ENCODE results near the gene PPP4R1. TPM values are rescaled to one million over a fixed set of nuclear protein-coding genes. Genes with fewer than 3 reads are reported as not detected.

PPP4R1 gene
- total RNA-seq, 1 experiment from 2014 or later = 66.7 TPM

DNA sequence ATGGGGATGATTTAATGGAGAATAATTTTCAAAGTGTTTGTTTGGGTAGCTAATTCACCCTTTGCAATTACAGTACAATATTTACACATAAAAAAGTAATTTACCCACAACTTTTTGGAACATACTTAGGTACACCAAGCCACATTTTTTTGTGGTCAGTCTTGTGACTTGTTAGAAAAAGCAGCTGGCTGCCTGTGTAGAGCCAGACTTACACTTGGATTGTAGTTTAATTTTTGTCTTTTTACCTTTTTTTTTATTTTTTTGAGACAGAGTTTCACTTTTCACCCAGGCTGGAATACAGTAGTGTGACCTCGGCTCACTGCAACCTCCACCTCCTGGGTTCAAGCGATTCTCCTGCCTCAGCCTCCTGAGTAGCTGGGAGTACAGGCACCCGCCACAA lies 93.7 kb downstream of the PPP4R1 start:
- TF ChIP-seq FOSL1 (IDR thresholded peaks at IDR 0.05; ENCODE audit: low read depth) (no peak), SIN3A (IDR thresholded peaks at IDR 0.05; ENCODE audit: low read depth) (no peak)
- ChIA-PET CTCF (no interaction called here), RAD21 (ENCODE audit: low non-redundant PET in 1 of 2, low total read pairs in 2 of 2, uncharacterized antibody in 2 of 2, unreplicated experiment in 2 of 2) (no interaction called here), POLR2A (no interaction called here)
- no peaks in the 10 kb centered on the region for H3K27me3 ChIP-seq (ENCODE audit: insufficient read depth, low read length)
- no peak overlapping the region for H2AFZ ChIP-seq (ENCODE audit: low read depth, low read length, poor library complexity, severe bottlenecking)
- H3K9ac ChIP-seq (ENCODE audit: low read length) = no peak overlapping the region
- intact Hi-C loops (cut with micrococcal nuclease) = no loop called here
- DNase-seq (ENCODE audit: low read depth, low spot score) (no peak), ATAC-seq (no peak)
- no peaks in the 10 kb centered on the region for H3K4me1 ChIP-seq (ENCODE audit: control insufficient read depth in 1 of 2, insufficient read depth in 2 of 2, low read length in 2 of 2)
- peaks cover 0 to 3% of the 10 kb centered on the region in 2 experiments; a peak in 2 of 4 replicates for H3K36me3 ChIP-seq (ENCODE audit: control insufficient read depth in 1 of 2, insufficient read depth in 2 of 2, low read length in 2 of 2)
- no peak overlapping the region for H3K27ac ChIP-seq (ENCODE audit: low read depth, low read length)
- no peak overlapping the region for H3K4me3 ChIP-seq (replicated peaks in 1 of 2; ENCODE audit: low read depth in 1 of 2, low read length in 2 of 2)
- no peaks in the 10 kb centered on the region for H3K9me3 ChIP-seq (ENCODE audit: control insufficient read depth in 1 of 2, insufficient read depth in 1 of 2, low read depth in 1 of 2, low read length in 2 of 2)
- 0 out of 2 replicates have a peak, but pooled peaks cover 10% of the 10 kb centered on the region for H3K79me2 ChIP-seq (ENCODE audit: insufficient read depth, low read length)
- no peaks in the 10 kb centered on the region for H3K9me2 ChIP-seq (ENCODE audit: insufficient read depth)
- H4K20me1 ChIP-seq (ENCODE audit: insufficient read depth) = no peaks in the 10 kb centered on the region
- no TSS peak for BruUV-seq (replicated peaks)
- H3K4me2 ChIP-seq (ENCODE audit: low read length) = no peak overlapping the region

DNA sequence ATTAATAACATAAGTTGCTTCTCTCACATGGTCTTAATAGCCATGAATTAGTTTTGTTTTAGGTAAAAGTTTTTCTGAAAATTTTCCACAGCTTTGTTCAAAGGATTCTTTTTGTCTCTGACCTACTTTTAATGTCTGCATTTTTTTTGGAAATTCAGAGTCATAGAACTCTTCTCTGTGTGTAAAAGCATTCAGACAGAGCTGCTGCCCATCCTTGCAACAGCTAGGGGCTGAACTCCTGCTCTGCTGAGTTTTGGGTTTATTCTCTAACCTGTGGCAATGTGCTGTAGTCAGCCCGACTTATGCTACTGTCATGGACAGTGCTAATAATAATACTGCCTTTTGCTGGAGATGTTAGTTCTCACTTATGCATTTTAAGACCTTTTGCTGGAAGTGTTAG lies 95.0 kb downstream of the PPP4R1 start:
- H3K9me3 ChIP-seq (ENCODE audit: control insufficient read depth in 1 of 2, insufficient read depth in 1 of 2, low read depth in 1 of 2, low read length in 2 of 2) = no peaks in the 10 kb centered on the region
- no peaks in the 10 kb centered on the region for H3K27me3 ChIP-seq (ENCODE audit: insufficient read depth, low read length)
- 0 out of 2 replicates have a peak, but pooled peaks cover 10% of the 10 kb centered on the region for H3K79me2 ChIP-seq (ENCODE audit: insufficient read depth, low read length)
- no peak overlapping the region for H3K27ac ChIP-seq (ENCODE audit: low read depth, low read length)
- BruUV-seq (replicated peaks) = no TSS peak
- no peak for ATAC-seq
- no peak overlapping the region for H3K4me3 ChIP-seq (replicated peaks in 1 of 2; ENCODE audit: low read depth in 1 of 2, low read length in 2 of 2)
- H3K9ac ChIP-seq (ENCODE audit: low read length) = no peak overlapping the region
- ChIA-PET POLR2A (no interaction called here), RAD21 (ENCODE audit: low non-redundant PET in 1 of 2, low total read pairs in 2 of 2, uncharacterized antibody in 2 of 2, unreplicated experiment in 2 of 2) (no interaction called here), CTCF (no interaction called here)
- DNase-seq (ENCODE audit: low read depth, low spot score) = no peak
- H3K9me2 ChIP-seq (ENCODE audit: insufficient read depth) = no peaks in the 10 kb centered on the region
- H3K4me1 ChIP-seq (ENCODE audit: control insufficient read depth in 1 of 2, insufficient read depth in 2 of 2, low read length in 2 of 2) = no peaks in the 10 kb centered on the region; a peak in 1 of 4 replicates
- H4K20me1 ChIP-seq (ENCODE audit: insufficient read depth) = no peaks in the 10 kb centered on the region
- intact Hi-C loops (cut with micrococcal nuclease) = loop anchor here (5.0 to 10.0 kb wide), 4 partner anchors 172 to 525 kb away; no protein-coding TSS in a partner anchor
- no peak overlapping the region for H3K4me2 ChIP-seq (ENCODE audit: low read length)
- TF ChIP-seq ZNF274 (IDR thresholded peaks at IDR 0.05; ENCODE audit: low read depth, low read length) (no peak), RAD21 (IDR thresholded peaks at IDR 0.05; ENCODE audit: low read depth) (no peak), SRF (IDR thresholded peaks at IDR 0.05; ENCODE audit: low read depth) (no peak), CEBPB (IDR thresholded peaks at IDR 0.05; ENCODE audit: low read depth) (no peak), SP1 (IDR thresholded peaks at IDR 0.05; ENCODE audit: low read depth) (no peak), EZH2phosphoT487 (IDR thresholded peaks at IDR 0.05; ENCODE audit: borderline replicate concordance) (no peak), SIN3A (IDR thresholded peaks at IDR 0.05; ENCODE audit: low read depth) (no peak), POLR2AphosphoS5 (IDR thresholded peaks at IDR 0.05; ENCODE audit: low read depth, low read length) (no peak), TCF7L2 (IDR thresholded peaks at IDR 0.05; ENCODE audit: borderline replicate concordance, extremely low read depth, insufficient read depth, insufficient read length) (no peak), EGR1 (IDR thresholded peaks at IDR 0.05; ENCODE audit: low read depth) (no peak)
- TF ChIP-seq, protein P1, sequence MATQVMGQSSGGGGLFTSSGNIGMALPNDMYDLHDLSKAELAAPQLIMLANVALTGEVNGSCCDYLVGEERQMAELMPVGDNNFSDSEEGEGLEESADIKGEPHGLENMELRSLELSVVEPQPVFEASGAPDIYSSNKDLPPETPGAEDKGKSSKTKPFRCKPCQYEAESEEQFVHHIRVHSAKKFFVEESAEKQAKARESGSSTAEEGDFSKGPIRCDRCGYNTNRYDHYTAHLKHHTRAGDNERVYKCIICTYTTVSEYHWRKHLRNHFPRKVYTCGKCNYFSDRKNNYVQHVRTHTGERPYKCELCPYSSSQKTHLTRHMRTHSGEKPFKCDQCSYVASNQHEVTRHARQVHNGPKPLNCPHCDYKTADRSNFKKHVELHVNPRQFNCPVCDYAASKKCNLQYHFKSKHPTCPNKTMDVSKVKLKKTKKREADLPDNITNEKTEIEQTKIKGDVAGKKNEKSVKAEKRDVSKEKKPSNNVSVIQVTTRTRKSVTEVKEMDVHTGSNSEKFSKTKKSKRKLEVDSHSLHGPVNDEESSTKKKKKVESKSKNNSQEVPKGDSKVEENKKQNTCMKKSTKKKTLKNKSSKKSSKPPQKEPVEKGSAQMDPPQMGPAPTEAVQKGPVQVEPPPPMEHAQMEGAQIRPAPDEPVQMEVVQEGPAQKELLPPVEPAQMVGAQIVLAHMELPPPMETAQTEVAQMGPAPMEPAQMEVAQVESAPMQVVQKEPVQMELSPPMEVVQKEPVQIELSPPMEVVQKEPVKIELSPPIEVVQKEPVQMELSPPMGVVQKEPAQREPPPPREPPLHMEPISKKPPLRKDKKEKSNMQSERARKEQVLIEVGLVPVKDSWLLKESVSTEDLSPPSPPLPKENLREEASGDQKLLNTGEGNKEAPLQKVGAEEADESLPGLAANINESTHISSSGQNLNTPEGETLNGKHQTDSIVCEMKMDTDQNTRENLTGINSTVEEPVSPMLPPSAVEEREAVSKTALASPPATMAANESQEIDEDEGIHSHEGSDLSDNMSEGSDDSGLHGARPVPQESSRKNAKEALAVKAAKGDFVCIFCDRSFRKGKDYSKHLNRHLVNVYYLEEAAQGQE (IDR thresholded peaks at IDR 0.05; ENCODE audit: low read depth) = no peak
- H3K36me3 ChIP-seq (ENCODE audit: control insufficient read depth in 1 of 2, insufficient read depth in 2 of 2, low read length in 2 of 2) = peaks cover 2 to 3% of the 10 kb centered on the region in 2 experiments; a peak in 2 of 4 replicates
- H2AFZ ChIP-seq (ENCODE audit: low read depth, low read length, poor library complexity, severe bottlenecking) = no peak overlapping the region

Data from HCT116 (cell line).